Measurements from ENCODE around the gene ADIPOR2.
A peak's percentile ranks its signal among the peaks of the same experiment; 100 is the strongest.

Gene ADIPOR2

DNA sequence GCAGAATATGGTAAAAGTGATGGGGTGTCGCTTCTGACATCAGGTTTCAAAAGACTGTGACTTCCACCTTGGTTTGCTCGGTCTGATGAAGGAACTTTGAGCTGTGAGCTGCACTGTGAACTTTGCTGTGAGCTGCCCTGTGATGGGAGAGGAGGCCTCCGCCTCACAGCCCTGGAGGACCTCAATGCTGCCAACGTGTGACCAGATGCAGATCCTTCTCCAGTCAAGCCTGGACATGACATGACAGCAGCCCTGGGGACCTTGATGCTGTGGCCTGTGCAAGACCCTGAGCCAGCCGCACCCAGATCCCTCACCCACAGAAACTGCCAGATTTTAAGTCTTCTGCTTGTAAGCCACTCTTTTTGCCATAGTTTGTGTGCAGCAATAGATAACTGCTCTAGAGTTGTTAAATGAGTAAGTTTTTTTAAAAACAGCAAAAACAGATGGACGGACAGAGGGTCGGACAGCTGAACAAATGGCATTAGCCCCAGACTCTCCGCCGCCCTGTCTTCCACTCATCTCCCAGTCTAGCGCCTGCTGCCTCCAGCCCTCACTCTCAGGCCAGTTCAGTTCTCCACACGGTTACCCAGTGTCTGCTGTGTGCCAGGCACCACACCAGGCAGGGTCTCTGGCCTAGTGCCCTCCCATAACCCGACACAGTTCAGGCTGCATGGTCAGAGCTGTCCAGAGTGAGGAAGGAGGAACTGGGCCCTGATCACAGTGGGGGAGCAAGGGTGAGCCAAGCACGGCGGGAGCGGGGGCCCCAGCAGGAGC, 116.4 kb downstream of the ADIPOR2 start:
- H2BK12ac ChIP-seq (ENCODE audit: low read length in 2 of 2) = no peak overlapping the region
- H3K4me1 ChIP-seq (ENCODE audit: control insufficient read depth, insufficient read depth, low read depth, low read length) = peaks cover 8% of the 10 kb centered on the region
- peak overlapping the region in 1 of 2 experiments; percentile 59 for H3K4ac ChIP-seq (ENCODE audit: low read depth in 1 of 2, low read length in 2 of 2)
- H3K79me1 ChIP-seq (replicated peaks; ENCODE audit: low read length, poor library complexity, severe bottlenecking) = no peaks in the 10 kb centered on the region
- no peak overlapping the region for H3K4me3 ChIP-seq (ENCODE audit: insufficient read depth in 1 of 2, low read depth in 1 of 2, low read length in 2 of 2)
- H3K27ac ChIP-seq (ENCODE audit: low read length, poor library complexity, severe bottlenecking) = no peak overlapping the region
- no peak overlapping the region for H4K8ac ChIP-seq (ENCODE audit: low read length)
- no peak overlapping the region for H2BK120ac ChIP-seq (ENCODE audit: low read depth, low read length)
- H3K27me3 ChIP-seq (ENCODE audit: control insufficient read depth in 1 of 2, insufficient read depth in 1 of 2, low read length in 2 of 2) = peaks cover 0 to 13% of the 10 kb centered on the region in 2 experiments
- H2AK5ac ChIP-seq (ENCODE audit: low read length, severe bottlenecking) = no peak overlapping the region
- H2AFZ ChIP-seq (ENCODE audit: low read depth, low read length) = no peak overlapping the region
- peak overlapping the region; percentile 62 for H4K91ac ChIP-seq (ENCODE audit: low read length)
- no peak overlapping the region for H3K23ac ChIP-seq (ENCODE audit: low read length in 2 of 2)
- no peak overlapping the region for H3K4me2 ChIP-seq (ENCODE audit: low read length, poor library complexity, severe bottlenecking)
- H3K14ac ChIP-seq (ENCODE audit: low read length in 2 of 2) = no peak overlapping the region
- H3K18ac ChIP-seq (ENCODE audit: low read depth in 1 of 2, low read length in 2 of 2) = peak overlapping the region in 1 of 2 experiments; percentile 82
- H2BK15ac ChIP-seq (ENCODE audit: low read depth, poor library complexity, severe bottlenecking) = no peak overlapping the region
- no peak overlapping the region for H3K9ac ChIP-seq (ENCODE audit: low read length)
- no peaks in the 10 kb centered on the region for H3K36me3 ChIP-seq (ENCODE audit: control insufficient read depth in 1 of 2, insufficient read depth in 2 of 2, low read depth in 1 of 2, low read length in 2 of 2)
- WGBS = 92% methylated on average over 14 of the region's 15 CpGs
- DNase-seq = no peak
- no peak overlapping the region for H2BK5ac ChIP-seq (ENCODE audit: low read depth, low read length, poor library complexity, severe bottlenecking)
- H3K9me3 ChIP-seq (ENCODE audit: control insufficient read depth, low read length) = no peaks in the 10 kb centered on the region

DNA sequence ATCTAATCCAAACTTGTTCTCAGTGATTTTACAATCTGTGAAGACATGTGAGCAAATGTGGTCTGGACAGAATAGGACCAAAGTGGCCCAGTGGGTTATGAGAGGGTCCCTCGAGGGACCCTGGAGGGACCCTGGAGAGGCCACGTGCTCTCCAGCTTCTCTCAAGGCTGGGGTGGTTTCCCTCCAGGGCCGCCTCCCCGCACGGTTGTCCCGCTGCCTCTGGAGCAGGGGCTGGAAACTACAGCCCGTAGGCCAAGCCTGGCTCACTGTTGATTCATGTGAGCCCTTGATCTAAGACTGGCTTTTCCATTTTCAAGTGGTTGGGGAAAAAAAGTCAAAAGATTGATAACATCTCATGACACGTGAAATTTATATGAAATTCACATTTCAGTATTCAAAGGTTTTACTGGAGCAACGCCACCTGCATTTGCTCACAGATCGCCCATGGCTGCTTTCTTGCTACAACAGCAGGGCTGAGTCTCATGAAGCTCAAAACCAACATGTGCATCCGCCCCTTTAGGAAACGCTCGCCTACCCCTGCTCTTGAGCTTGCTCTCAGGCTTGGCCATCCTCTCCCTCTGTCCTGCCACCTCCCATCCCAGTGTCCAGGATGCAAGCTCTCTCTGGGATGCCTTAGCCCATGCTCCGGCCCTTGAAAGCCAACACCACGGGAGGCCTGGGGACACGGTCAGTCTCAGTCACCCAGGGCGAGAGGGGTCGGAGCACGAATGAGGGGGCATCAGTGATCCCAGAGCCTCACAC, 117.3 kb downstream of the ADIPOR2 start:
- H3K79me1 ChIP-seq (replicated peaks; ENCODE audit: low read length, poor library complexity, severe bottlenecking) = no peaks in the 10 kb centered on the region
- no peak overlapping the region for H3K27ac ChIP-seq (ENCODE audit: low read length, poor library complexity, severe bottlenecking)
- no peak overlapping the region for H2BK15ac ChIP-seq (ENCODE audit: low read depth, poor library complexity, severe bottlenecking)
- H3K14ac ChIP-seq (ENCODE audit: low read length in 2 of 2) = no peak overlapping the region
- 90% methylated on average over 18 of the region's 19 CpGs for WGBS
- no peaks in the 10 kb centered on the region for H3K36me3 ChIP-seq (ENCODE audit: control insufficient read depth in 1 of 2, insufficient read depth in 2 of 2, low read depth in 1 of 2, low read length in 2 of 2)
- H3K18ac ChIP-seq (ENCODE audit: low read depth in 1 of 2, low read length in 2 of 2) = no peak overlapping the region
- no peaks in the 10 kb centered on the region for H3K9me3 ChIP-seq (ENCODE audit: control insufficient read depth, low read length)
- H2BK120ac ChIP-seq (ENCODE audit: low read depth, low read length) = peak overlapping the region; percentile 8
- peak overlapping the region; percentile 27 for H4K91ac ChIP-seq (ENCODE audit: low read length)
- no peak overlapping the region for H3K23ac ChIP-seq (ENCODE audit: low read length in 2 of 2)
- no peak overlapping the region for H3K9ac ChIP-seq (ENCODE audit: low read length)
- no peak overlapping the region for H2BK12ac ChIP-seq (ENCODE audit: low read length in 2 of 2)
- peak overlapping the region in 1 of 2 experiments; percentile 31 for H3K4ac ChIP-seq (ENCODE audit: low read depth in 1 of 2, low read length in 2 of 2)
- no peak overlapping the region for H2AK5ac ChIP-seq (ENCODE audit: low read length, severe bottlenecking)
- H4K8ac ChIP-seq (ENCODE audit: low read length) = no peak overlapping the region
- peaks cover 10% of the 10 kb centered on the region for H3K4me1 ChIP-seq (ENCODE audit: control insufficient read depth, insufficient read depth, low read depth, low read length)
- DNase-seq = no peak
- no peak overlapping the region for H3K4me2 ChIP-seq (ENCODE audit: low read length, poor library complexity, severe bottlenecking)
- no peak overlapping the region for H2BK5ac ChIP-seq (ENCODE audit: low read depth, low read length, poor library complexity, severe bottlenecking)
- no peak overlapping the region for H3K4me3 ChIP-seq (ENCODE audit: insufficient read depth in 1 of 2, low read depth in 1 of 2, low read length in 2 of 2)
- peaks cover 0 to 16% of the 10 kb centered on the region in 2 experiments for H3K27me3 ChIP-seq (ENCODE audit: control insufficient read depth in 1 of 2, insufficient read depth in 1 of 2, low read length in 2 of 2)
- H2AFZ ChIP-seq (ENCODE audit: low read depth, low read length) = no peak overlapping the region

DNA sequence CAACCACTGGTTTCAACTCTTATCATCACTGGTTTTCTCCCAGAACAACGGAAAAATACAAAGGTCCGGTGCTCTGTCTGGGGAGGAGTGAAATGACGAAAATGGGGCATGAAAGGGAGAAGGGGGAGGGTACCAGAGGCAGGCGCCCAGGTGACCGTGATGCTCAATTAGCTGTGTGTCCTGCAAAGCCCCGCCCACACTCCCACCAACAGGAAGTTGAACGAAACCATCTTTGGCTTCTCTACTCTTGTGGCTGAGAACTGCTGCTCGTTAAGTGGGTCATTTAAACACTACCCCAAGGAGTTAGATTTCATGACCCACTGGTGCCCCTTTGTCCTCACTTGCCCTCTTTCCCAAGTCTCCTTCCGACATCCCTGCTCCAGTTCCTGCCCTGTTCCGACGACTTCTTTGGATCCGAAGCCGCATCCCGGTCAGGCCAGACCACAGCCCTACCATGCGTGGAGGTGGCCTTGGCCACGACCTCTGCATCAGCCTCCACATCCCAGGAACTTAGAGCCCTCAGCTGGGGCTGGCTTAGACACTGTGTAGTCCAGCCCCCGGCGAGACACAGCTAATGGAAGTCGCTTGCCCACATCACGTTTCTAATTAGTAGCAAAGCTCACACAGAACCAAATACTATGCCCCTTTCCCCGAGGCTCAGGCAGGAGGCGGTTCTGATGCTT, 118.1 kb downstream of the ADIPOR2 start:
- WGBS = 94% methylated on average over 22 of the region's 22 CpGs
- H4K8ac ChIP-seq (ENCODE audit: low read length) = peak overlapping the region; percentile 69

More for the DNA sequence above, 118.1 kb downstream of the ADIPOR2 start:
- Histone ChIP-seq H2BK15ac (ENCODE audit: low read depth, poor library complexity, severe bottlenecking) (peak overlapping the region; percentile 12), H2AK5ac (ENCODE audit: low read length, severe bottlenecking) (no peak overlapping the region), H3K23ac (ENCODE audit: low read length in 2 of 2) (no peak overlapping the region), H3K27ac (ENCODE audit: low read length, poor library complexity, severe bottlenecking) (no peak overlapping the region), H3K14ac (ENCODE audit: low read length in 2 of 2) (no peak overlapping the region), H3K18ac (ENCODE audit: low read depth in 1 of 2, low read length in 2 of 2) (no peak overlapping the region), H3K4me1 (ENCODE audit: control insufficient read depth, insufficient read depth, low read depth, low read length) (peaks cover 10% of the 10 kb centered on the region), H3K4ac (ENCODE audit: low read depth in 1 of 2, low read length in 2 of 2) (peak overlapping the region in 1 of 2 experiments; percentile 10), H4K91ac (ENCODE audit: low read length) (peak overlapping the region; percentile 37), H2AFZ (ENCODE audit: low read depth, low read length) (no peak overlapping the region), H3K27me3 (ENCODE audit: control insufficient read depth in 1 of 2, insufficient read depth in 1 of 2, low read length in 2 of 2) (peaks cover 0 to 20% of the 10 kb centered on the region in 2 experiments), H3K4me2 (ENCODE audit: low read length, poor library complexity, severe bottlenecking) (no peak overlapping the region), H3K9ac (ENCODE audit: low read length) (no peak overlapping the region), H2BK5ac (ENCODE audit: low read depth, low read length, poor library complexity, severe bottlenecking) (no peak overlapping the region), H3K79me1 (replicated peaks; ENCODE audit: low read length, poor library complexity, severe bottlenecking) (no peaks in the 10 kb centered on the region), H2BK12ac (ENCODE audit: low read length in 2 of 2) (peak overlapping the region; percentile 31 to 79), H3K9me3 (ENCODE audit: control insufficient read depth, low read length) (no peaks in the 10 kb centered on the region), H3K36me3 (ENCODE audit: control insufficient read depth in 1 of 2, insufficient read depth in 2 of 2, low read depth in 1 of 2, low read length in 2 of 2) (no peaks in the 10 kb centered on the region), H2BK120ac (ENCODE audit: low read depth, low read length) (peak overlapping the region; percentile 74), H3K4me3 (ENCODE audit: insufficient read depth in 1 of 2, low read depth in 1 of 2, low read length in 2 of 2) (no peak overlapping the region)
- DNase-seq = no peak

Data from mesenchymal stem cell (in vitro differentiated cells and primary cell).